Caco-2 (cell line): ENCODE data around the gene ITGAV. TPM values are rescaled to one million over a fixed set of nuclear protein-coding genes. Genes with fewer than 3 reads are reported as not detected.
"Not testable (repeated sequence)": the region's sequence is repeated elsewhere in the genome, so short reads cannot be mapped to it uniquely, and the experiment has no call there.

ENCODE experiments used
- BruUV-seq: library from RNA; stranded (reverse); fragments of 400-500 nt; replicated peaks from 2 replicates; lab custom pipeline; 2021; lab: Mats Ljungman, UMichigan
- CTCF ChIA-PET: fragments of 300-600 bp; sonication (Branson Sonifier 250); formaldehyde crosslinking; loops from one replicate; lab custom pipeline; 2022; ENCODE audit warnings: antibody characterized with exemption; lab: Charles Lee
- POLR2A ChIA-PET: fragments of 300-600 bp; sonication (Branson Sonifier 250); formaldehyde crosslinking; loops from one replicate; lab custom pipeline; 2022; ENCODE audit warnings: antibody characterized with exemption; lab: Charles Lee
- DNase-seq, 2 experiments: peaks; one replicate each; pipeline versions ENCODE4 v3.0.0 to v3.0.0-alpha.2; 2020 to 2022
- H3K27me3 ChIP-seq: replicated peaks from 2 replicates; pipeline ENCODE4 v1.6.0; 2011; ENCODE audit warnings: low read length; ENCODE audit not compliant: control insufficient read depth, insufficient read depth
- H3K36me3 ChIP-seq: 2 replicates; pipeline ENCODE4 v1.5.1; 2011; ENCODE audit warnings: low read length; ENCODE audit not compliant: control insufficient read depth, insufficient read depth
- H3K4me1 ChIP-seq: fragments of 250-450 bp; sonication (Bioruptor Pico); 2 replicates; pipeline ENCODE4 v1.5.1; 2020; ENCODE audit warnings: mild to moderate bottlenecking
- H3K4me3 ChIP-seq: 2 replicates; pipeline ENCODE4 v1.5.1; 2011; ENCODE audit warnings: low read depth, mild to moderate bottlenecking, control low read depth, low read length
- H3K9me3 ChIP-seq: fragments of 250-450 bp; sonication (Bioruptor Pico); 2 replicates; pipeline ENCODE4 v1.5.1; 2020; ENCODE audit warnings: mild to moderate bottlenecking, moderate library complexity
- H3K27ac Mint-ChIP-seq: one replicate; pipeline ENCODE4 v1.8.0; 2022; ENCODE audit warnings: mixed read lengths; ENCODE audit not compliant: unreplicated experiment
- H3K27me3 Mint-ChIP-seq: one replicate; pipeline ENCODE4 v1.8.0; 2022; ENCODE audit warnings: mixed read lengths; ENCODE audit not compliant: insufficient read depth, unreplicated experiment
- H3K36me3 Mint-ChIP-seq: one replicate; pipeline ENCODE4 v1.8.0; 2022; ENCODE audit warnings: mild to moderate bottlenecking, mixed read lengths; ENCODE audit not compliant: insufficient read depth, unreplicated experiment
- H3K4me1 Mint-ChIP-seq: one replicate; pipeline ENCODE4 v1.8.0; 2022; ENCODE audit warnings: low read depth, mixed read lengths; ENCODE audit not compliant: unreplicated experiment
- H3K4me3 Mint-ChIP-seq: one replicate; pipeline ENCODE4 v1.8.0; 2022; ENCODE audit warnings: mild to moderate bottlenecking, moderate library complexity, mixed read lengths; ENCODE audit not compliant: unreplicated experiment
- H3K9me3 Mint-ChIP-seq: one replicate; pipeline ENCODE4 v1.8.0; 2022; ENCODE audit warnings: mixed read lengths; ENCODE audit not compliant: unreplicated experiment
- intact Hi-C: fragments of 100-400 bp; cut with micrococcal nuclease; formaldehyde crosslinking; loops from one replicate; pipeline ENCODE4 v1.10.0; 2022; ENCODE audit not compliant: unreplicated experiment
- total RNA-seq: library from RNA; stranded (reverse); gene quantifications from 2 replicates; pipeline ENCODE4 v1.2.3, GENCODE V29; 2022
- TF ChIP-seq, protein P1 (sequence below), 2 experiments: fragments of 200-600 bp in 1 of 2; IDR thresholded peaks; 1 replicate in 1 of 2; 2 replicates in 1 of 2; pipeline versions ENCODE4 v1.5.1 to v1.8.0; 2011 to 2022; ENCODE audit warnings: antibody characterized with exemption in 1 of 2, control low read depth in 1 of 2, inconsistent platforms in 1 of 2, low read depth in 1 of 2, low read length in 1 of 2, mild to moderate bottlenecking in 1 of 2, moderate library complexity in 1 of 2; ENCODE audit not compliant: insufficient read depth in 1 of 2, severe bottlenecking in 1 of 2, unreplicated experiment in 1 of 2

Gene ITGAV
- total RNA-seq, 1 experiment from 2014 or later: 42.6 TPM

DNA sequence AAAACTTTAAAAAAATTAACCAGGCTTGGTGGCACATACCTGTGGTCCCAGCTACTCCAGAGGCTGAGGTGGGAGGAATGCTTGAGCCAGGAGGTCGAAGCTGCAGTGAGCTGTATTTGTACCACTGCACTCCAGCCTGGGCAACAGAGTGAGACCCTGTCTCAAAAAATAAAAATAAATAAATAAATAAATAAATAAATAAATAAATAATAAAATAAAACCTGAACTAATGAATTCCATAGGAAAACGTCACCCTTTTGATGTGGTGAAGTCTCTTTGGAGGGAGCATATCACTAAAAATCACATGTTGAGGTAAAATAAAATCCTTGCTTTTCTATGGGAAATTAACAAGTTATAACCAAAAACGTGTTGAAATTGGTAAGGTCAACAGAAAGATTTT is 29.6 kb upstream of the ITGAV start:
- no peak overlapping the region for H3K4me3 ChIP-seq
- Mint-ChIP-seq H3K4me1 (peaks cover 10% of the 10 kb centered on the region), H3K36me3 (no peaks in the 10 kb centered on the region), H3K27me3 (no peaks in the 10 kb centered on the region), H3K9me3 (peaks cover 13% of the 10 kb centered on the region), H3K4me3 (no peak overlapping the region), H3K27ac (no peak overlapping the region)
- ChIA-PET CTCF (no interaction called here), POLR2A (no interaction called here)
- no peaks in the 10 kb centered on the region for H3K36me3 ChIP-seq
- H3K9me3 ChIP-seq: no peaks in the 10 kb centered on the region
- no peaks in the 10 kb centered on the region for H3K27me3 ChIP-seq
- TF ChIP-seq, protein P1, sequence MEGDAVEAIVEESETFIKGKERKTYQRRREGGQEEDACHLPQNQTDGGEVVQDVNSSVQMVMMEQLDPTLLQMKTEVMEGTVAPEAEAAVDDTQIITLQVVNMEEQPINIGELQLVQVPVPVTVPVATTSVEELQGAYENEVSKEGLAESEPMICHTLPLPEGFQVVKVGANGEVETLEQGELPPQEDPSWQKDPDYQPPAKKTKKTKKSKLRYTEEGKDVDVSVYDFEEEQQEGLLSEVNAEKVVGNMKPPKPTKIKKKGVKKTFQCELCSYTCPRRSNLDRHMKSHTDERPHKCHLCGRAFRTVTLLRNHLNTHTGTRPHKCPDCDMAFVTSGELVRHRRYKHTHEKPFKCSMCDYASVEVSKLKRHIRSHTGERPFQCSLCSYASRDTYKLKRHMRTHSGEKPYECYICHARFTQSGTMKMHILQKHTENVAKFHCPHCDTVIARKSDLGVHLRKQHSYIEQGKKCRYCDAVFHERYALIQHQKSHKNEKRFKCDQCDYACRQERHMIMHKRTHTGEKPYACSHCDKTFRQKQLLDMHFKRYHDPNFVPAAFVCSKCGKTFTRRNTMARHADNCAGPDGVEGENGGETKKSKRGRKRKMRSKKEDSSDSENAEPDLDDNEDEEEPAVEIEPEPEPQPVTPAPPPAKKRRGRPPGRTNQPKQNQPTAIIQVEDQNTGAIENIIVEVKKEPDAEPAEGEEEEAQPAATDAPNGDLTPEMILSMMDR (IDR thresholded peaks at IDR 0.05; ENCODE audit: insufficient read depth in 1 of 2, low read depth in 1 of 2, low read length in 1 of 2, severe bottlenecking in 1 of 2, unreplicated experiment in 1 of 2): no peak
- intact Hi-C loops: no loop called here
- DNase-seq: no peak
- H3K4me1 ChIP-seq: no peaks in the 10 kb centered on the region
- BruUV-seq: no TSS peak

DNA sequence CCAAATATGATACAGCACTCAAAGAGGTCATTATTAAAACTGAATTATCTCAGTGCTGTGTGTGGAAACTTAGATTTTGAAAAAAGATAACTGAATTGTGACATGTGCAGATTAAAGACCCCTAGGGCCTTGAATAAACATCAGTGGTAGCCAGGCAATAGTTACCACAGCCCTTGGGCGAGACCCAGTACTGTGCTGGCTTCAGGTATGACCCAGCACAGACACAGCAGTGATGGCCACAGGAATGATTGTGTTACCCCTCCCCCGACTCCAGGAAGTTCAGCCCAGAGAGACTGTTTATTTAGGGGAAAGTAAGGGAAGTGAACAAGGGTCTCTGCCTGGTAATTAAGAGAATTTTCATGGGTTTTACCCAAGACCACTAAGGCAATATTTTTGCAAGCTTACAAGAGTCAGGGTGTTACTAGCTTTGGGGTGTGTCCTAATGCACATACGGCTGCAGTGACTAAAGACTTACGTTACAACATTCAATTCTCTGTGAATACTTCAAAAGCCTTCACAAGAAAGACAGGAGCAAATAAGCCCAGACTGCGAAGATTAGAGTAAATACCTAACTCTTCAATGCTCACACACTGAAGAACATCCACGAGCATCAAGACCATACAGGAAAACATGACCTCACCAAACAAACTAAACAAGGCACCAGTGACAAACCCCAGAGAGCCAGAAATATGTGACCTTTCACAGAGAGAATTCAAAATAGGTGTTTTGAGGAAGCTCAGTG is 28.2 kb upstream of the ITGAV start:
- TF ChIP-seq, protein P1 (IDR thresholded peaks at IDR 0.05; ENCODE audit: insufficient read depth in 1 of 2, low read depth in 1 of 2, low read length in 1 of 2, severe bottlenecking in 1 of 2, unreplicated experiment in 1 of 2): no peak
- CTCF ChIA-PET: no interaction called here
- Mint-ChIP-seq H3K4me1 (peaks cover 10% of the 10 kb centered on the region), H3K9me3 (peaks cover 13% of the 10 kb centered on the region), H3K27me3 (no peaks in the 10 kb centered on the region), H3K36me3 (no peaks in the 10 kb centered on the region), H3K27ac (peak overlapping the region; percentile 34), H3K4me3 (no peak overlapping the region)
- POLR2A ChIA-PET: interaction anchor here (0.6 kb wide), 1 partner anchor 15 kb away, joined by 5 read pairs; no protein-coding TSS in a partner anchor
- H3K27me3 ChIP-seq: no peaks in the 10 kb centered on the region
- no peak for DNase-seq
- H3K9me3 ChIP-seq: no peaks in the 10 kb centered on the region
- no peak overlapping the region for H3K4me3 ChIP-seq
- BruUV-seq: no TSS peak
- no peaks in the 10 kb centered on the region for H3K36me3 ChIP-seq
- no peaks in the 10 kb centered on the region for H3K4me1 ChIP-seq
- intact Hi-C loops: no loop called here

DNA sequence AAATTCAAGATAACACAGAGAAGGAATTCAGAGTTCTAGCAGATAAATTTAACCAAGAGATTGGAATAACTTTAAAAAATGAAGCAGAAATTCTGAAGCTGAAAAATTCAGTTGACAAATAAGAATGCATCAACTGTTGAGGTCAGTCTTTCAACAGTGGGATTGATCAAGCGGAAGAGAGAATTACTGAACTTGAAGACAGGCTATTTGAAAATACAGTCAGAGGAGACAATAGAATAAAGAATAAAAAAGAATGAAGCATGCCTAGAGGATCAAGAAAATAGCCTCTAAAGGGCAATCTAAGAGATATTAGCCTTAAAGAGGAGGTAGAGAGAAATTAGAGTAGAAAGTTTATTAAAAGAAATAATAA is 27.7 kb upstream of the ITGAV start:
- no TSS peak for BruUV-seq

DNA sequence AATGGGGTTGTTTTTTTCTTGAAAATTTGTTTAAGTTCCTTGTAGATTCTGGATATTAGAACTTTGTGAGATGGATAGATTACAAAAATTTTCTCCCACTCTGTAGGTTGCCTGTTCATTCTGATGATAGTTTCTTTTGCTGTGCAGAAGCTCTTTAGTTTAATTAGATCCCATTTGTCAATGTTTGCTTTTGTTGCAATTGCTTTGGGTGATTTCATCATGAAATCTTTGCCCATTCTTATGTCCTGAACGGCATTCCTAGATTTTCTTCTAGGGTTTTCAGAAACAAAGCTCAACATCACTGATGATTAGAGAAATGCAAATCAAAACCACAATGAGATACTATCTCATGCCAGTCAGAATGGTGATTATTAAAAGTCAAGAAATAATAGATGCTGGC is 21.3 kb upstream of the ITGAV start:
- H3K36me3 Mint-ChIP-seq, H3K36me3 ChIP-seq, H3K27ac Mint-ChIP-seq, H3K4me3 ChIP-seq, CTCF ChIA-PET, H3K9me3 ChIP-seq, POLR2A ChIA-PET, DNase-seq, H3K27me3 ChIP-seq, H3K27me3 Mint-ChIP-seq, BruUV-seq, intact Hi-C loops, H3K4me3 Mint-ChIP-seq: not testable (repeated sequence)
- peaks cover 12% of the 10 kb centered on the region for H3K9me3 Mint-ChIP-seq
- peaks cover 21% of the 10 kb centered on the region for H3K4me1 Mint-ChIP-seq
- H3K4me1 ChIP-seq: peaks cover 15% of the 10 kb centered on the region; the same call in 1 of the 2 replicates

More for the DNA sequence above, 27.7 kb upstream of the ITGAV start:
- H3K4me1 Mint-ChIP-seq: peaks cover 10% of the 10 kb centered on the region
- Histone ChIP-seq H3K4me3 (no peak overlapping the region), H3K4me1 (no peaks in the 10 kb centered on the region), H3K9me3 (no peaks in the 10 kb centered on the region), H3K36me3 (no peaks in the 10 kb centered on the region), H3K27me3 (no peaks in the 10 kb centered on the region)
- H3K27me3 Mint-ChIP-seq: no peaks in the 10 kb centered on the region
- H3K36me3 Mint-ChIP-seq: no peaks in the 10 kb centered on the region
- intact Hi-C loops: no loop called here
- DNase-seq: no peak
- peaks cover 13% of the 10 kb centered on the region for H3K9me3 Mint-ChIP-seq
- TF ChIP-seq, protein P1 (IDR thresholded peaks at IDR 0.05; ENCODE audit: insufficient read depth in 1 of 2, low read depth in 1 of 2, low read length in 1 of 2, severe bottlenecking in 1 of 2, unreplicated experiment in 1 of 2): no peak
- CTCF ChIA-PET: no interaction called here
- H3K27ac Mint-ChIP-seq: peak overlapping the region; percentile 34
- no peak overlapping the region for H3K4me3 Mint-ChIP-seq
- POLR2A ChIA-PET: interaction anchor here (0.6 kb wide), 1 partner anchor 15 kb away, joined by 5 read pairs; no protein-coding TSS in a partner anchor

DNA sequence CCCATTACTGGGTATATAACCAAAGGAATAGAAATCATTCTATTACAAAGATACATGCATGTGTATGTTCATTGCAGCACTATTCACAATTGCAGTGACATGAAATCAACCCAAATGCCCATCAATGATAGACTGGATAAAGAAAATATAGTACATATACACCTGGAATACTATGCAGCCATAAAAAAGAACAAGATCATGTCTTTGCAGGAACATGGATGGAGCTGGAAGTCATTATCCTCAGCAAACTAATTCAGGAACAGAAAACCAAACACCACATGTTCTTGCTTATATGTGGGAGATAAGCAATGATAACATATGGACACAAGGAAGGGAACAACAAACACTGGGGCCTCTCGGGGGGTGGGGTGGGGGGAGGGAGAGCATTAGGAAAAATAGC is 20.7 kb upstream of the ITGAV start:
- BruUV-seq, H3K36me3 ChIP-seq, H3K36me3 Mint-ChIP-seq, DNase-seq, H3K4me3 Mint-ChIP-seq, H3K4me3 ChIP-seq, H3K27ac Mint-ChIP-seq, H3K27me3 Mint-ChIP-seq, H3K9me3 ChIP-seq, intact Hi-C loops, H3K27me3 ChIP-seq: not testable (repeated sequence)
- POLR2A ChIA-PET: interaction anchor here (1.7 kb wide), 1 partner anchor 21 kb away, joined by 9 read pairs; the partner anchor contains the start of gene ITGAV
- peaks cover 15% of the 10 kb centered on the region; the same call in 1 of the 2 replicates for H3K4me1 ChIP-seq
- peaks cover 21% of the 10 kb centered on the region for H3K4me1 Mint-ChIP-seq
- CTCF ChIA-PET: interaction anchor here (0.7 to 1.1 kb wide), 2 partner anchors 14 to 21 kb away, joined by 3 read pairs; partner anchors contain the start of gene ITGAV
- peaks cover 12% of the 10 kb centered on the region for H3K9me3 Mint-ChIP-seq
